ENCODE measurements around the gene PAXX.

Gene PAXX

GRCh38 chr9:137006116-137007003 is 14.1 kb downstream of the PAXX start:
- DNase-seq (ENCODE audit: low spot score) = no peak

DNA sequence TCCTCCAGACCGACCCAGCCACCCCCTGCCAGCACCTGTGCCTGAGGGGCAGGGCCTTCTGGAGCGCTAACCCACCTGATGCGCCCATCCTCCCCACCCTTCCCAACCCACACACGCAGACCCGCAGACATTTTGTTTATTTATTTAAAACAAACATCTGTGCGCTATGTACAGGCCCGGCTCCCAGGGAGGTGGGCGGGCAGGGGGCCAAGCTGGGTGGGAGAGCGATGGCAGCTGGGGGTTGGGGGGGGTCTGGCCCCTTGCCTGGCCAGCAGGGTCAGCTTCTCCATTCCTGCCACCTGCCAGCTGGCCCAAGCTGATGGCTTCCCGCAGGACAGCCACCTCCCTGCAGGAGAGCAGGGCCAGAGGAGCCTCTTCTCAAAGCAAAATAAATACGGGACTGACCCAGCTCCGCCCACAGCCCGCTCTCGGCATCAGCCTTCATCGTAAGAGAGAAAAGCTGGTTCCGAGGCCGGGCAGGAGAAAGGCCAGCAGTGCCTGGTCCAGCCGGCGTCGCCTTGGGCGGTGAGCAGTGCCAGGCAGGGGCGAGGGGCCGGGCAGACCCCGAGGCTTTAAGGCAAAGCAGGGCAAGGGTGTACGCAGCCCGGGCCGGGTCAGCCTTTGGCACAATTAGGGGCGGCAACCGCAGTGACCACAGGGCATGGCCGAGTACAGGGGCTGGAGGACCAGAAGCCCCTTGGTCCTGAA is 15.0 kb downstream of the PAXX start:
- DNase-seq (ENCODE audit: low spot score) = no peak

DNA sequence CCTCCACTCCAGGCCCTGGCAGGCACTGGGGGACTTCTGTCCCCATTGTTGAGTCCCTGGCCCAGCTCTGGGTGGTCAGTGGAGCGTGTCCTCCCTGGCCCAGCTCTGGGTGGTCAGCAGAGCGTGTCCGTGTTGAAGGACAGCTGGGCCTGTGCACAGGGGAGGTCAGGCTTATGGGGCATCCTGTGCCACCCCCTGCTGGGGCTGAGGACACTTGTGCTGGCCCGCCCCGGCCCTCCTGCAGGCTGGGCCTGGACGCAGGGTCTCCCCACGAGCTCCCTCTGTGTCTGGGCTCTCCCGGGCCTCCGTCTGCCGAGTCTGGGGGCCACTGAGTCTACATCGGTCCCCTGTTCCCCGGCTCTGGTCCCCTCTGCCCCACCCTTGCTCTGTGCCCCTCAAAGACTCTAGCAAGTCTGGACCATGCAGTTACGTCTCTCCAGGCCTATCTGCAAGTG is 15.6 kb downstream of the PAXX start:
- DNase-seq (ENCODE audit: low spot score) = no peak

DNA sequence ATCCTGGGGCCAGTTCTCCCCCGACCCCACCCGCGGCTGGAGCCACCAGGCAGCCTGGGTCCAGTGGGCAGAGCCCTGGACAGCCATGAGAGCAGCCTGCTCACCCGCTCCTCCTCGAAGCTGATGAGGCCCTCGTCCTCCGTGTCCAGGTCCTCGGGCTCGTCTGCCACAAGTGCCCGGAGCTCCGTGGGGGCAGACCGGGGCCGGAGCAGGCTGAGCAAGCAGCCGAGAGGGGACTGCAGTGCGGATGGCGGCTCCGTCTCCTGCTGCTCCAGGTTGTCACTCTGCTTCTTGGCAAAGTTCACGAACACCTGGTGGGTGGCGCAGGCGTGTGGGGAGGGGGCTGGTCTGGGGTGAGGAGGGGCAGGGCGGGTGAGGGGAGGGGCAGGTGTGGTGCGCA is 16.1 kb downstream of the PAXX start:
- DNase-seq (ENCODE audit: low spot score) = no peak

GRCh38 chr9:137009217-137009616 is 17.0 kb downstream of the PAXX start:
- DNase-seq (ENCODE audit: low spot score) = no peak

- no peak for DNase-seq (ENCODE audit: low spot score)
These were observed 17.9 kb downstream of the PAXX start for GRCh38 chr9:137009938-137010732.

- no peak for DNase-seq (ENCODE audit: low spot score)
These were observed 18.9 kb downstream of the PAXX start for GRCh38 chr9:137011156-137011555.

DNA sequence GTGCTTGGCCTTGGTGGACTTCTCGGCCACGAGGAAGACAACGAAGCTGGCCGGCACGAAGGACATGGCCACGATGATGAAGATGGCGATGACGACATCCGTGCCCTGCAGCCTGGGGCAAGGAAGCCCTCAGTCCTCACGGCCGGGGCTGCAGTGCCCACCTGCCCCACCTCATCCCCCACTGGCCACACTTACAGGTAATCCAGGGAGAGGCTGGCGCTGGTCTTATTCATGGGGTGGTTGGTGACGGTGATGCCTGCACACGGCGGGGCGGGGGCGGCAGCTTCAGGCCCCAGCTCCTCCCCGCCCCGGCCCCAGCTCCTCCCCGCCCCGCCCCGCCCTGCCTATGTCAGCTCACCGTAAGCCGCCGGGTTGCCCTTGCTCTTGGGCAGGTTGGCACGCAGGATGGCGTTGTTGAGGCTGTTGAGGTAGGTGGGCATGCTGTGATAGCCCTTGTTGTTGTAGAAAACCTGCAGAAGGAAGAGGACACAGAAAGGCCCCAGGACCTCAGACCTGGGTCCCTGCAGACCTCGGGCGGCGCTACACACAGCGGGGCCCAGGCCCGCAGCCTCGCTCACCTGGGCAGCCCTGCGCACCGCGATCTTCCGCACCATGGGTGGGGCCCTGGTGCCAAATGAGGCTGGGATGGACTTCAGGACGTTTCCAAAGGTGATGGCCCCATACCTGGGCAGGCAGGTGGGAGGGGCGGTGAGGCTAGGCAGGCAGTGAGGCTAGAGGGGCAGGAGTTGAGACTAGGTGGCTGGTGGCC is 19.9 kb downstream of the PAXX start:
- DNase-seq (ENCODE audit: low spot score) = no peak

DNA sequence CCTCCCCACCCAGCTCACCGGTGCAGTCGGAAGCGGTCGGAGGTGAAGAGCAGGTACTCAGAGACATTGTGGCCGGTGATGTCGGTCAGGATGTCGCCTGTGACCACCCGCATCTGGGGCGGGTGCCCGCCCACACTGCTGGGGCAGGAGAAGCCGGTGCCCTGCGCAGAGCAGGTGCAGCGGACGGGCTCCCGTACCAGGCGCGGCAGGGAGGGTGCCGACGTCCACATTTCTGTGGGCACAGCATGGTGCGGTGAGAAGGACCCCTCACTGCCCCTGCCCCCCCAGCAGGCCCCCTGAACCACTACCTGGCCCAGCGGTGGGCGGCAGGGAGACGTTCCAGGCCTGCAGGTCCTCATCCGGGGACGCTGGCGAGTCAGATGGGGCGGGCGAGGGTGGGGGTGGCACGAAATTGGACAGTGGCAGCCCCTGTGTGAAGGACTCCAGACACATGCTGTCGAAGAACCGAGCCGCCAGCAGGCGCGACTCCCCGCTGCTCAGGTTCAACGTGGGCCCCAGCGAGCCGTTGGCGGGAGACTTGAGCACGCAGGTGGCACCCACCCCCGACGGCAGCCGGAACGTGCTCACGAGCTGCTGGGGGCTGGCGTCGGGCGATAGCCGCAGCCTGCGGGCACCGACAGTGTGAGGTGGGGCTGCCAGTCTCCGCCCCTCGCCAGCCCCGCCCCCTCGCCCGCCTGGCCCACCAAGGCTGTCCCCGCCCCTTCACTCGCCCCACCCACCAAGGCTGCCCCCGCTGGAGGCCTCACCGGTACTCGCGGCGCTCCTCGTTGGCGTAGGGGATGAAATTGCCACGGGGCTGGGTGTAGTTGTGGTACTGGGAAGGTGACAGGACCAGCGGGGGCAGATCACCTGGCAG is 20.7 kb downstream of the PAXX start:
- DNase-seq (ENCODE audit: low spot score) = no peak

DNA sequence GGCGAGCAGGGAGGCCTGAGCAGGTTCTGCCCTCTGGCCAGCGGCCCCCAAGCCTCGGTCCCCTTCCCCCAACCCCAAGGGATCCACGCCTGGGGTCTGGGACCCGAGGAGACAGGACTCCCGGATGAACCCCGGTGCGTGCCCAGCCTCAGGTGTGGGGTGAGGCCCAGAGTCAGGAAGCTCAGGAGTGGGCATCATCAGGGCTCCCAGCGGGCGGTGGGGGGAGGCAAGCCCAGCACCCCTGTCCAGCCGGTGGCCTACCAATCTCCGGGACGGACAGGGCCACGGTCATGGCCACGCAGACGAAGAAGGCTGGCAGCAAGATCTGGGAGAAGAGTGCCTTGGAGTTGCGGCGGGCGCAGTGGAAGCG is 21.3 kb downstream of the PAXX start:
- DNase-seq (ENCODE audit: low spot score) = no peak

DNA sequence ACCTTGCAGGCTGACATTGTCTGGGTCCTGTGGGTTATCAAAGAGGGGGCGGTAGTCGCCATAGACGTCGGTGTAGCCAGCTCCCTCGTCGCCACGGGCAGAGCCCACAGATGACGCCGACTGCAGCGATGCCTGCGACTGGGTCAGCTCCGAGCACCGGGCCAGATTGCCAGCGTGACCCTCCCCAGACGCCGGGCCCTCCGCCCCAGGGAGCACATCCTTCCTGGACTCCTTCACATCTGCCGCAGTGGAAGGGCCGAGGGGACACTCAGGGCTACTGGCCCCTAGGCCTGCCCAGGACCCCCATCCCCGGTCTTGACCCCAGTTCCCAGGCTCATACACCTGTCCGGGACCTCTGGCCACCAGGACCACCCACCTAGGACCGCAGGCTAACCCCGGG is 21.9 kb downstream of the PAXX start:
- no peak for DNase-seq (ENCODE audit: low spot score)

DNA sequence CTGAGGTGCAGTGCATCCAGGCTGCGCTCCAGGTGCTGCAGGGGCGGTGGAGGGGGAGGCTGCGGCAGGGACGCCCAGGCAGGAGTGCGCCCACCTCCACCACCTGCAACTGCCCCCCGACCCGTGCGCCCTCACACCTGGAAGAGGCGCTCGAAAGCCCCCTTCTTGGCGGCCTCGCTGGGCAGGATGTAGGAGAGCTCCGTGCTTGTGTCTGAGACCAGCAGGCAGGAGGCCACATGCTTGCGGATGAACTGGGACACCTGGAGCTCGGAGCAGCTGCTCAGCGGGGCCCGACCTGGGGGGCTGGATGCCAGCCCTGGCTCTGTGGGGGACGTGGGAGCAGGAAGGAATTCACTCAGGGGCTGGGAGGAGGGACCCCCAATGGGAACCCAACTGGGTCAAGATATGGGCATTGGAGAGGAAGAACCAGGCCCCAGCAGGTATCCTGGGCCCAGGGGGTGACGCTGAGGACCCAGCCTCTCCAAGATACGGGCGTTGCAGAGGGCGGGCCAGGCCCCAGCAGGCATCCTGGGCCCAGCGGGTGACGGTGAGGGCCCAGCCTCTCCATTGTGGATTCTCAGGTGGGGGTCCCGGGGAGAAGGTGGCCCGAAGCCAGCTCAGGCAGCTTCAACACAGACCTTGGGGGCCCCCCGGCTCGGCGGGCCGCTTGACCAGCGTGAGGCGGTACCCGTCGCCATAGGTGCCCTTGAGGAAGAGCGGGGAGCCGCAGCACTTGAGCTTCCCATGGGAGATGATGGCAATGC is 22.7 kb downstream of the PAXX start:
- no peak for DNase-seq (ENCODE audit: low spot score)

- no peak for DNase-seq (ENCODE audit: low spot score)
These were observed 23.3 kb downstream of the PAXX start for GRCh38 chr9:137015540-137015930.

- no peak for DNase-seq (ENCODE audit: low spot score)
These were observed 23.8 kb downstream of the PAXX start for GRCh38 chr9:137015976-137016375.

GRCh38 chr9:137016436-137016835 is 24.2 kb downstream of the PAXX start:
- DNase-seq (ENCODE audit: low spot score) = no peak

DNA sequence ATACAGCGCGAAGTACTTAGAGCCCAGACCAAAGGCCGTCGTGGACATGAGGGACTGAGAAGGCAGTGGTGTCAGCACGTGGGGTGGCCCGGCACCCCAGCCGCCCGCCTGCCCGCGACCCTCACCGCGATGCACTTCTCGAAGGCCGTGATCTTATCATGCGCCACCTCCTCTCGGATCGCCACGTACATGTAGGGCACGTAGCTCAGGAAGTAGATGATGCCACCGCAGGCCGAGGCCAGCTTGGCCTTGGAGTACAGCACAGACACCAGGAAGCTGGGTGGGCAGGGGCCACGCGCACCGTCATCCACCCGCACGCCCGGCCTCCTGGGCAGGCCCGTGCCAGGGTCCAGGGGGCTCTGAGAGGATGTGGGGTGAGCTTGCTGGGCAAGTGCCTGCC is 24.8 kb downstream of the PAXX start:
- no peak for DNase-seq (ENCODE audit: low spot score)

DNA sequence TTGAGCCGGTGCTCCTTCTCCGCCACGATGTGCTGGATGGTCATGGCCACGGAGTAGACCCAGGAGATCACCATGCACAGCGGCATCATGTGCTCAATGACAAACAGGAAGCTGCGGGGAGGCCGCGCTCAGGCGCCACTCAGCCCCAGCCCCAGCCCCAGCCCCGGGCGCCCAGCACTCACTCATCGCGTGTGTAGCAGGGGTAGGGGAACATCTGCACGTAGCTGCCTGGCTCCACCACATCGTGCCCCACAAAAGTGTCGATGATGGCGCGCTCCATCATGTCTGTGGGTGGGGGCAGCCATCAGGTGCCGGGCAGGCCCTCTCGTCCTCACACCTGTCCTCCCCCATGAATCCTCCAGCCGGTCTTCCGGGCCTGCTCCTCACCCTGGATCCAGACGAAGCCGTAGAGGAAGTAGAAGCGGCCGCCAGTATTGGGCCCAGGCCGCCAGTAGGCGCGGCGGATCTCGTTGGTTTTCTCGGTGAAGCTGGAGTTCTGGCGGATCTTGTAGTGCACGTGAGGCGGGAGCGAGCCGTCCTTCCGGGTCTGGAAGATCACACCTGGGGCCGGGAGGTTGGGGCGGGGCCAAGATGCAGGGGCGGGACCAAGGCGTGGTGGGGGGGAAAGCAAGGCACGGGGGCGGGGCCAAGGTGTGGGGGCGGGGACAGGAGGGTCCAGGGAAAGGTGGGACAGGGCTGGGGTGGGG is 25.7 kb downstream of the PAXX start:
- no peak for DNase-seq (ENCODE audit: low spot score)

- DNase-seq (ENCODE audit: low spot score) = no peak
These were observed 26.7 kb downstream of the PAXX start for GRCh38 chr9:137018761-137019559.
